Measurements from ENCODE around the gene STEAP1B.

The STEAP1B gene

GRCh38 chr7:22390516-22390915 is 109.5 kb downstream of the STEAP1B start:
- Histone ChIP-seq H3K4me3 (ENCODE audit: low read depth in 1 of 2, low read length in 2 of 2) (no peak overlapping the region), H3K4me1 (ENCODE audit: insufficient read depth, low read length) (no peaks in the 10 kb centered on the region), H3K27me3 (ENCODE audit: control insufficient read depth in 1 of 2, insufficient read depth in 2 of 2, low read length in 2 of 2) (no peaks in the 10 kb centered on the region), H3K9me3 (ENCODE audit: low read length) (no peaks in the 10 kb centered on the region), H3K36me3 (ENCODE audit: insufficient read depth, low read length) (no peaks in the 10 kb centered on the region), H3K27ac (ENCODE audit: low read depth, low read length) (no peak overlapping the region), H3K9ac (ENCODE audit: low read length) (no peak overlapping the region)

DNA sequence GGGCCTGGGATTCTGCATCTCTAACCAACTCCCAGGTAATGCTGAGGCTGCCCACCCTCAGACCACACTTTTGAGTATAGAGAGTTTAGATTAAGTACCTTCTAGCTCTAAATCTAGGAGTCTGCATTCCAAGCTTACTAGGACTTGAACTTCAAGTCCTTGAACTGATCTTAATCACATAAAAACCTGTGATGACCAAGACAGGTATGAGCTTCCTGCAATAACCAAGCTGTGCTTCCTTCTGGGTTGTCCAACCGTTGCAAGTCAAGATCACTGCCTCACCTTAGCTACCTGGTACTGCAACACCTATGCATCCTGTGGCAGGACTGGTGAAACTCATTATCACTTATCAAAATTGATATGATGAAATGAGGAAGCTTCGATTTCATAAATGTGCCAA is 110.1 kb downstream of the STEAP1B start:
- no peaks in the 10 kb centered on the region for H3K4me1 ChIP-seq (ENCODE audit: insufficient read depth, low read length)
- no peaks in the 10 kb centered on the region for H3K9me3 ChIP-seq (ENCODE audit: low read length)
- no peaks in the 10 kb centered on the region for H3K27me3 ChIP-seq (ENCODE audit: control insufficient read depth in 1 of 2, insufficient read depth in 2 of 2, low read length in 2 of 2)
- no peaks in the 10 kb centered on the region for H3K36me3 ChIP-seq (ENCODE audit: insufficient read depth, low read length)
- H3K4me3 ChIP-seq (ENCODE audit: low read depth in 1 of 2, low read length in 2 of 2) = no peak overlapping the region
- no peak overlapping the region for H3K9ac ChIP-seq (ENCODE audit: low read length)
- no peak overlapping the region for H3K27ac ChIP-seq (ENCODE audit: low read depth, low read length)

- Histone ChIP-seq H3K9me3 (ENCODE audit: low read length) (no peaks in the 10 kb centered on the region), H3K4me1 (ENCODE audit: insufficient read depth, low read length) (no peaks in the 10 kb centered on the region), H3K36me3 (ENCODE audit: insufficient read depth, low read length) (no peaks in the 10 kb centered on the region), H3K27ac (ENCODE audit: low read depth, low read length) (no peak overlapping the region), H3K9ac (ENCODE audit: low read length) (no peak overlapping the region), H3K4me3 (ENCODE audit: low read depth in 1 of 2, low read length in 2 of 2) (no peak overlapping the region), H3K27me3 (ENCODE audit: control insufficient read depth in 1 of 2, insufficient read depth in 2 of 2, low read length in 2 of 2) (no peaks in the 10 kb centered on the region)
Observed at GRCh38 chr7:22387583-22387982, 112.4 kb downstream of the STEAP1B start.

DNA sequence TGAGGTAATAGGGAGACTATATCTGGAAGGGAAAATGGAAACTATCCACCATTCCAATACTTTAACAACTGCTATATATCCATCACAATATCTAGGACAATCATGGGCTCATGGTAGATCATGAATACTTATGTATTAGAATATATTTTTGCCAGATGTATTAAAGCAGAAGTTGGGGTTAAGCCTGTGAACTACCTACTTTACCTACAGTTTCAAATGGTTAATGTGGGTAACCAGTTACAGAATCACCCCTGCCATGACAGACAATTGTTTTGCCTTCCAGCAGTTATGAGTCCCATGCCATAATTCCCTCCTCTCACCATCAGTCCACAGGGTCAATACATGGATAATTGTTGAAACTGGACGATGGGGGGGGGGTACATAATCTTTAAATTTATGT is 113.1 kb downstream of the STEAP1B start:
- no peaks in the 10 kb centered on the region for H3K36me3 ChIP-seq (ENCODE audit: insufficient read depth, low read length)
- H3K27me3 ChIP-seq (ENCODE audit: control insufficient read depth in 1 of 2, insufficient read depth in 2 of 2, low read length in 2 of 2) = no peaks in the 10 kb centered on the region
- H3K27ac ChIP-seq (ENCODE audit: low read depth, low read length) = no peak overlapping the region
- no peak overlapping the region for H3K4me3 ChIP-seq (ENCODE audit: low read depth in 1 of 2, low read length in 2 of 2)
- H3K4me1 ChIP-seq (ENCODE audit: insufficient read depth, low read length) = no peaks in the 10 kb centered on the region
- H3K9ac ChIP-seq (ENCODE audit: low read length) = no peak overlapping the region
- H3K9me3 ChIP-seq (ENCODE audit: low read length) = no peaks in the 10 kb centered on the region

DNA sequence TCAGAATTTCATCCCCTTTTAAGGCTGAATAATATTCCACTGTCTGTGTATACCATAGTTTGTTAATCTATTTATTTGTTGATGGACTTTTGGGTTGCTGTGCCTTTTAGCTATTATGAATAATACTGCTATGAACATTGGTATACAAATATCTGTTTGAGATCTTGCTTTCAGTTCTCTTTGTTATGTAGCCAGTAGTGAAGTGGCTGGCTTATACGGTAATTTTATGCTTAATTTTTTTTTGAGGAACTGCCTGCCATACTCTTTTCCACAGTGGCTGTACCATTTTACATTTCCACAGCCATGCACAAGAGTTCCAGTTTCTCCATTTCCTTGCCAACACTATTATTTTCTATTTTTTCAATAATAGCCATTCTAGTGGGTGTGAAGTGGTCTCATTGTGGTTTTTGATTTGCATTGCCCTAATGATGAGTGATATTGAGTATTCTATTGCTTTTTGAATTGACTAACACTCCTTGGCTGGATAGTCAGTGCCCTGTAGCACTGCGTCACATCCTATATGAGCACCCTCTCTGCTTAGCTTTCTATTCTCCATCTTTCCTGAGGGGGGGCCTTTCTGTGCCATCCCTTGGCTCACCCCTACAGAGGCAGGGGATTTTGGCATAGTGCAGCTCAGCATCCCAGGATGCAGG is 113.7 kb downstream of the STEAP1B start:
- no peaks in the 10 kb centered on the region for H3K36me3 ChIP-seq (ENCODE audit: insufficient read depth, low read length)
- H3K27ac ChIP-seq (ENCODE audit: low read depth, low read length) = no peak overlapping the region
- no peaks in the 10 kb centered on the region for H3K4me1 ChIP-seq (ENCODE audit: insufficient read depth, low read length)
- H3K9ac ChIP-seq (ENCODE audit: low read length) = no peak overlapping the region
- no peak overlapping the region for H3K4me3 ChIP-seq (ENCODE audit: low read depth in 1 of 2, low read length in 2 of 2)
- no peaks in the 10 kb centered on the region for H3K9me3 ChIP-seq (ENCODE audit: low read length)
- no peaks in the 10 kb centered on the region for H3K27me3 ChIP-seq (ENCODE audit: control insufficient read depth in 1 of 2, insufficient read depth in 2 of 2, low read length in 2 of 2)

DNA sequence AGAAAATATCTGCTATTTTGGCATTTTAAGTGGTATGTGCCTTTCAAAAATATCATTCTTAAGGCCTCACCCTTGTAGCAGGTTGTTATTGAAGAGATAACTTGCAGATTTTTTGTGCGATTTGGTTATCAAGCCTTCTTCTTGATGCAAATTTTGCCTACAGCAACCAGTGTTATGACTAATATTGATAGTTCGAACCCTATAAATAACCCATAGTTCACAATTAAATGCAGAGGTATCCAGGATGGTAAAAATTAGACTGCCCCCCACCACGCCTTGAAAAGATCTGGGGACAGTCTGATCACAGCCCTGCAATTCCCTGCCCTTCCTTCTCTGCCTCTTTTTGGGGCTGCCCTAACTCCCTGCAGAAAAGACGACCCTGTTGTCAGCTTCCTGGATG is 114.7 kb downstream of the STEAP1B start:
- no peak overlapping the region for H3K4me3 ChIP-seq (ENCODE audit: low read depth in 1 of 2, low read length in 2 of 2)
- H3K4me1 ChIP-seq (ENCODE audit: insufficient read depth, low read length) = no peaks in the 10 kb centered on the region
- no peaks in the 10 kb centered on the region for H3K27me3 ChIP-seq (ENCODE audit: control insufficient read depth in 1 of 2, insufficient read depth in 2 of 2, low read length in 2 of 2)
- H3K36me3 ChIP-seq (ENCODE audit: insufficient read depth, low read length) = no peaks in the 10 kb centered on the region
- H3K9me3 ChIP-seq (ENCODE audit: low read length) = no peaks in the 10 kb centered on the region
- no peak overlapping the region for H3K9ac ChIP-seq (ENCODE audit: low read length)
- H3K27ac ChIP-seq (ENCODE audit: low read depth, low read length) = no peak overlapping the region

DNA sequence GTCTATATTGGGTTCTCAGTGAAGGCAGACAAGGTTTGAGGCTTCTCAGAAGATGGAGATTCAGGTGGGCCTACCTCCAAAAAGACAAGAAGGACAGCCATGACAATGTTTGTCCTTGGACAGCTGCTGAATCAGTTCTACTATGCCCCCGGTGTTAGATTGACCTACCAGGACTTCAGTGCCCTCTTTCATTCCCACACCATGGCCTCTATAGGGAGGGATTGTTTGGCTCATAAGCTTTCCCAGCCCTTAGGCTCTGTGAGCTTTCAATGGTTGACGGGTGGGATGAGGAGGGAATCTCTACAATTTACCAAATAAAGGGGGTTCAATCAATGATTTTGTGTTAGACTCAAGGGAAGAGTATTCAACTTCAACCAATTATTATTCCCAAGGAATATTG is 119.7 kb downstream of the STEAP1B start:
- no peak overlapping the region for H3K4me3 ChIP-seq (ENCODE audit: low read depth in 1 of 2, low read length in 2 of 2)
- H3K36me3 ChIP-seq (ENCODE audit: insufficient read depth, low read length) = no peaks in the 10 kb centered on the region
- H3K27ac ChIP-seq (ENCODE audit: low read depth, low read length) = no peak overlapping the region
- no peaks in the 10 kb centered on the region for H3K9me3 ChIP-seq (ENCODE audit: low read length)
- H3K9ac ChIP-seq (ENCODE audit: low read length) = no peak overlapping the region
- no peaks in the 10 kb centered on the region for H3K4me1 ChIP-seq (ENCODE audit: insufficient read depth, low read length)
- H3K27me3 ChIP-seq (ENCODE audit: control insufficient read depth in 1 of 2, insufficient read depth in 2 of 2, low read length in 2 of 2) = no peaks in the 10 kb centered on the region

DNA sequence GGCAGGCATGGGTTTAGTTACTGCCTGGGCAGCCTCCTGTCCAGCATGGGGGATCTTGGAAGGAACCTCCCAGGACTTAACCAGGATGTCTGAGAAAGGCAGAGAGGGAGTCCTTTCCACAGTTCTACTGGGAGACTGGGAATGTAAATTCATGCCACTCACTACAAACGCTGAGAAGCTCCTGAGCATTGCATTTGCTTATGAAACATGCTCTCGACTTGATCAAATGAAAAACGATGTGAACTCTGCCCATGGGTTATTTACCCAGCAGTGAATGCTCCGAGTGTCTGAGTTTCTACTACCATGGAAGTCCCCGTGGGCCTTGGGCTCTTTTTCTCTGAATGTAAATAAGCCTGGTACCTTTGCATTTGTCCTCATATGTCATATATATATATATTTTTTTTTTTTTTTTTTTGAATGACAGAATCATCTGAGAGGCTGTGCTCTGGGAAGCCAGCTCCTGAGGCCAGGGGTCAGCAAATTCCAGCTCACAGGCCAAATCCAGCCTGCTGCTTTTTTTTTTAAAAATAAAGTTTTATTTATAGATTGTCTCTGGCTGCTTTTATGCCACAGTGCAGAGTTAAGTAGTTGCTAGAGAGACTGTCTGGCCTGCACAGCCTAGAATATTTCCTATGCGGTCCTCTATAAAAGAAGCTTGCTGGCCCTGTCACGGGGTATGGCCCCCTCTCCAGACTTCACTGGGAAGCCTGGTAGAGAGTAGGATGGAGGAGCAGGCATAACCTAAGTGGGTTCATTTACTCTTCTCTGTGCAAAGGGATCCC is 121.6 kb downstream of the STEAP1B start:
- H3K27me3 ChIP-seq (ENCODE audit: control insufficient read depth in 1 of 2, insufficient read depth in 2 of 2, low read length in 2 of 2) = no peaks in the 10 kb centered on the region
- no peaks in the 10 kb centered on the region for H3K9me3 ChIP-seq (ENCODE audit: low read length)
- no peaks in the 10 kb centered on the region for H3K4me1 ChIP-seq (ENCODE audit: insufficient read depth, low read length)
- H3K36me3 ChIP-seq (ENCODE audit: insufficient read depth, low read length) = no peaks in the 10 kb centered on the region
- no peak overlapping the region for H3K27ac ChIP-seq (ENCODE audit: low read depth, low read length)
- H3K4me3 ChIP-seq (ENCODE audit: low read depth in 1 of 2, low read length in 2 of 2) = no peak overlapping the region
- H3K9ac ChIP-seq (ENCODE audit: low read length) = no peak overlapping the region

GRCh38 chr7:22377703-22378102 is 122.3 kb downstream of the STEAP1B start:
- Histone ChIP-seq H3K27ac (ENCODE audit: low read depth, low read length) (no peak overlapping the region), H3K36me3 (ENCODE audit: insufficient read depth, low read length) (no peaks in the 10 kb centered on the region), H3K9me3 (ENCODE audit: low read length) (no peaks in the 10 kb centered on the region), H3K4me3 (ENCODE audit: low read depth in 1 of 2, low read length in 2 of 2) (no peak overlapping the region), H3K27me3 (ENCODE audit: control insufficient read depth in 1 of 2, insufficient read depth in 2 of 2, low read length in 2 of 2) (no peaks in the 10 kb centered on the region), H3K4me1 (ENCODE audit: insufficient read depth, low read length) (no peaks in the 10 kb centered on the region), H3K9ac (ENCODE audit: low read length) (no peak overlapping the region)

DNA sequence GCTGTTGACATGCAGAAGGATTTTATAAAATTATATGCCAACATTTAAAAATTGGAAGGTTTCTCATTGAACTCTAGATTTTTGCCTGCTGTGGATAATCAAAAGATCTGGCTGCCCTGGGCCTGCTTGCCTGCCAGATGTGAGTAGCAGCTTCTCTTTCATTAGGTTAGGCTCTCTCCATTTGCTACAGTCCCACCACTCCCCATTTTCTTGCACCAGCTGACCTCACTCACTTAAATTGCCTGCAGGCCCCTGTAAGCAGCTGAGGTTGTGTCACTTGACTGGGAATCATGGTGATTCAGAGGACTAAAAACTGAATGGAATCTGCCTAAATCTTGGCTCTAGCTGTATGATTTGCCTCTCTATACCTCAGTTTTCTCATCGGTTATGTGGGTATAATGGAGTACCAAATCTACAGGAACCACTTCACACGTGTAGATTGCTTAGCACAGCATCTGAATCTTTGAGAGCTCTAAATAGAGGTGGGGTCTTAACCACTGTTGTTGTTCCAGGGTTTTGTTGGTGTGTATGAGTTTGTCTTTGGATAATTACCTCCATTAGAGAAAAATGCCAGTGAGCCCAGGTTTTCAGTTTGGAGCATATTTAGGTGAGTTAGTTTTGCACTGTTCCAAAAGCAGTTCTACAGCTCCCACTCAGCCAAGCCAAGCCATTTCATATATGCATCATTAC is 124.5 kb downstream of the STEAP1B start:
- no peak overlapping the region for H3K9ac ChIP-seq (ENCODE audit: low read length)
- no peak overlapping the region for H3K27ac ChIP-seq (ENCODE audit: low read depth, low read length)
- H3K36me3 ChIP-seq (ENCODE audit: insufficient read depth, low read length) = no peaks in the 10 kb centered on the region
- no peak overlapping the region for H3K4me3 ChIP-seq (ENCODE audit: low read depth in 1 of 2, low read length in 2 of 2)
- no peaks in the 10 kb centered on the region for H3K9me3 ChIP-seq (ENCODE audit: low read length)
- no peaks in the 10 kb centered on the region for H3K4me1 ChIP-seq (ENCODE audit: insufficient read depth, low read length)
- no peaks in the 10 kb centered on the region for H3K27me3 ChIP-seq (ENCODE audit: control insufficient read depth in 1 of 2, insufficient read depth in 2 of 2, low read length in 2 of 2)

DNA sequence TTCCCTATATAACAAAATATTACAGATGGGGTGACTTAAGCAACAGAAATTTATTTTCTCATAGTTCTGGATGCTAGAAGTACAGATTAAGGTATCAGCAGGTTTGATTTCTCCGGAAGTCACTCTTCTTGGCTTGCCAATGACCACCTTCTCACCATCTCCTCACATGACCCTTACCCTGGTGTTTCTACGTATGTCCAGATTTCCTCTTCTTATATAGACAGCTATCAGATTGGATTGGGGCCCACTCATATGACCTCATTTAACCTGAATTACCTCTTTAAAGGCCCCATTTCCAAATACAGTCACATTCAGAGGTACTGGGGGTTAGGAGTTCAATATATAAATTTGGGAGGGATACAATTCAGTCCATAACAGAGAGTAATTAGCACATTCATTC is 126.1 kb downstream of the STEAP1B start:
- H3K4me3 ChIP-seq (ENCODE audit: low read depth in 1 of 2, low read length in 2 of 2) = no peak overlapping the region
- H3K9me3 ChIP-seq (ENCODE audit: low read length) = no peaks in the 10 kb centered on the region
- H3K36me3 ChIP-seq (ENCODE audit: insufficient read depth, low read length) = no peaks in the 10 kb centered on the region
- no peak overlapping the region for H3K27ac ChIP-seq (ENCODE audit: low read depth, low read length)
- H3K9ac ChIP-seq (ENCODE audit: low read length) = no peak overlapping the region
- H3K27me3 ChIP-seq (ENCODE audit: control insufficient read depth in 1 of 2, insufficient read depth in 2 of 2, low read length in 2 of 2) = no peaks in the 10 kb centered on the region
- no peaks in the 10 kb centered on the region for H3K4me1 ChIP-seq (ENCODE audit: insufficient read depth, low read length)
